ENCODE measurements around the gene NTN3.
"Not testable (repeated sequence)": the region's sequence is repeated elsewhere in the genome, so short reads cannot be mapped to it uniquely, and the experiment has no call there.

Gene NTN3

DNA sequence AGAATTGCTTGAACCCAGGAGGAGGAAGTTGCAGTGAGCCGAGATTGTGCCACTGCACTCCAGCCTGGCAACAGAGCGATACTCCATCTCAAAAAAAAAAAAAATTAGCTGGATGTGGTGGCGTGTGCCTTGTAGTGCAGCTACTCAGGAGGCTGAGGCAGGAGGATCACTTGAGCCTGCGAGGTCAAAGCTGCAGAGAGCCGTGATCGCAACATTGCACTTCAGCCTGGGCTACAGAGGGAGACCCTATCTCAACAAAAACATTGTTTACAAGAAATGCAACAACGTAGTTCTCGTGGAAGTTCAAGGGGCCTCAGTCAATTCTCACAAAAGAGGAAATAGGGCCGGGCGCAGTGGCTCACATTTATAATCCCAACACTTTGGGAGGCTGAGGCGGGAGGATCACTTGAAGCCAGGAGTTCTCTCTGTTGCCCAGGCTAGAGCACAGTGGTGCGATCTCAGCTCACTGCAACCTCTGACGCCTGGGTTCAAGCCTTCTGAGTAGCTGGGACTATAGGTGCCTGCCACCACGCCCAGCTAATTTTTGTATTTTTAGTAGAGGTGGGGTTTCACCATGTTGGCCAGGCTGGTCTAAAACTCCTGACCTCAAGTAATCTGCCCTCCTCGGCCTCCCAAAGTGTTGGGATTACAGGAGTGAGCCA lies 29.8 kb upstream of the NTN3 start:
- not testable (repeated sequence) for DNase-seq

DNA sequence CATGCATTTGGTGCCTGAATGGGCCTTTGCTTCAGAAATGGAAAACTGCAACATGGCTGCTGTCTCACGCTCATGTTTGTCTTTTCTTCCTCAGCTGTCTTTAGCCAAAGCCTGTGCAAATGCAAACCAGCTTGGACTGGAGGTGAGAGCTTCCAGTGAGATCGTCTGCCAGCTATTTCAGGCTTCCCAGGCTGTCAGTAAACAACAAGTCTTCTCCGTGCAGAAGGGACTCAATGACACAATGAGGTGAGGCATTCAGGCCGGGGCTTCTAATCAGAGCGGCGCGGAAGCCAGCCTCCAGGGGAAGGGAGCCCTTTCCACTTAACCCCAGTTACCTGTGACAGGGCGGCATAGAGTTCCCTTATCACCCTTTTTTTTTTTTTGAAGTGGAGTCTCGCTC lies 27.5 kb upstream of the NTN3 start:
- no peak for DNase-seq

DNA sequence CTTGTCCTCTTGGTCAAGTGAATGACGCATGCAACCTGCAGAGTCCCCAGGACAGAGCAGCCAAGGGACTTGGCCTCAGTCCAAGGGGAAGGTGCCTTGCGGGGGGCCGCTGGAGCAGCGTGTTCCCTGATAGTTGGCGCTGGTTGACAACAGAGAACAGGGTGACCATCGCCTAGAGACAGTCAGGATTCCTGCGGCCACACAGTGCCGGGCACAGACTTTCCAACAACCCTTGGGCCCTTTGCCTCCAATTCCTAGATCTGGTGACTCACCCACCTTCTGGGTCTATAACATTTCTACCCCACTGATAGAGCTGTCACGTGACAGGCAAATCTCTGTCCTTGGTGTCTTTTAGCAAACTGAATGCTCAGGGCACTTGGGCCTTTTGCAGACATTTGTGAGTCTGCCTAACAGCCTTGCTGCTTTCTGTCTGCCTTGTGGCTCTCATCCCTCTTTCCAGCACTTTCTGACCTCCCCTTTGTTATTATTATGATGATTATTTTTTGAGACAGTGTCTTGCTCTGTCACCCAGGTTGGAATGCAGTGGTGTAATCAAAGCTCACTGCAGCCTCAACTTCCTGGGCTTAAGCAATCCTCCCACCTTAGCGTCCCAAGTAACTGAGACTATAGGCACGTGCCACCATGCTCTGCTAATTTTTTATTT lies 23.0 kb upstream of the NTN3 start:
- no peak for DNase-seq

DNA sequence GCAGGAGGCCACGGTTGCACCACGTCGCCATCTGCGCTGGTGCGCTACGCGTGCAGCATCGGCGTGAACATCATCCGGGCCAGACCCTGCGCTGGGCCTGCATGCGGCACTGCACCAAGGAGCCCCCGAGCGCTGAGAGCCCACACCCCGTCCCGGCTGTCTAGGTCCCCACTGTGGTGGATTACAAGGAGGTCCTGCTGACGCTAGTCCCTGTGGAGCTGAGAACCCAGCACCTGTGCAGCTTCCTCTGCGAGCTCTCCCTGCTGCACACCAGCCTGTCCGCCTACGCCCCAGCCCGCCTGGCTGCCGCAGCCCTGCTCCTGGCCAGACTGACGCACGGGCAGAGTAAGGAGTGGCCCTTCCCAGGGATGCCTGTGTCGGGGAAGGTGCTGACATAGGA lies 22.0 kb upstream of the NTN3 start:
- no peak for DNase-seq

DNA sequence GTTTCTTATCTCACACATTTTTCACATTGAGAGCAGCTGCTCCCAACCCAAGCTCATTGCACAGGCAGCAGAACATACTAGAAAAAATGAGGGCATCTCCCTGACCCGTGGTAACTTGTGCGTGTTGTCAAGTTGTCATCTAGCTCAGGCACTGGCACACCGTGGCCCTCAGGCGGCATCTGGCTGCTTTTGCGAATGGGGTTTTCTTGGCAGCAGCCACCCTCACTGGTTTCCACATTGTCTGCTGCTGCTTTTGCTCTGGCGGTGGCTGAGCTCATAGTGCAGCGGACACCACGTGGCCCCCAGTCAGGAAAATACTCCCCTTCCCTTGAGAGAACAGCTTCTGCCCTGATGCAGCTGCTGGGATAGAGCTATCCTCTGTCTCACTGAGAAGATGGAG lies 20.6 kb upstream of the NTN3 start:
- no peak for DNase-seq

DNA sequence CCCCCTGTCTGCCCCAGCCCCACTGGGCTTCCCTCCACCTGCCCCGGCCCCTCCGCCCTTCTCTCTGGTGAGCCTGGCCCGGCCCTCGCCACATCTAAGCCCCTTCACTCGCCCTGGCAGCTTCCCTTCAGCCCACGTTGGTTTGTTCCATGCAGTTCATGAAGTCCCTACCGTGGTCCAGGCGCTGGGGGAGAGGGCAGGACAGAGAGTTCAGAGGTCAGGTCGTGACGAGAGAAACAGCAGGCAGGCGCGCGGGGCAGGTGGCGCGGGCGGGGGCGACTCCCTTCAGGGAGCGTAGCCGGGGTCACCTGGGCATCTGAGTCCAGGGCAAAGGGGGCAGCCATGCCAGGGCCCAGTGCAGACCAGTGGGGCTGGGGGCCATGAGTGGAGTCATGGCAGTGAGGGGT lies 20.1 kb upstream of the NTN3 start:
- DNase-seq = no peak

DNA sequence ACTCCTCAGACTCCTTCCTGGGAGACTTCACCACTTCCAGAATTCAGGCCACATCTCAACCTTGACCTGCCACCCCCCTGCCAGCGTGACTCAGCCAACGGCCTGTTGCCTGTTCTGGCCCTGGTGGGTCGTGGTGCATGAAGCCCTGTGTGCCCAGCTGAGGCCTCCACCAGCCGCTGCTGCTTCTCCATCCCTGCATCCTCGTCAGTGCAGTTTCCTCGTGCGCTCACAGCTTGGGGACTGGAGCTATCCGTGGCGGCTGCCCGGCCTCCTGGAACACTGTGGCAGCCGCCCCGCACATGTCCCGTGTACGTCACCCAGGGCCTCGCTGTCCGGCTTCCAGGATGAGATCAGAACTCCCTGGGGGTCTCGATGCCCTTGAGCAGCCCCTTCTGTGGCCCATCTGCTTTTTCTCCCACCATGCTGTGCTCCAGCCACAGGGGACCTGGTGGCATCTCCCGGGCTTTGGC lies 19.2 kb upstream of the NTN3 start:
- DNase-seq = no peak

DNA sequence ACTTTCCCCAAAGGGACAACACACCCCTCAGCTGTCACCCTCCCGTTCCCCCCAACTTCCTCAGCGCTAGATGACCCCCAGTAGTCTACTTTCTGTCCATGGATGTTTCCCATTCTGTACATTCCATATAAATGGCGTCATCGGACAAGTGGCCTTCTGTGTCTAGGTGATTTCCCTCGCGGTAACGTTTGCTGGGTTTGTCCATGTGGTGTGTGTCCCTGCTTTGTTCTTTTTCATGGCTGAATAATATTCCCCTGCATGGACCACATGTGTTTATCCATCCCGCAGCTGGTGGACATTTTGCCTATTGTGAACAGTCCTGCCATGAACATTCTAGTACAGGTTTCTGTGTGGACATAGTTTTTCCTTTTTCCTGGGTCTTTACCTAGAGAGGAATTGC lies 18.4 kb upstream of the NTN3 start:
- no peak for DNase-seq

DNA sequence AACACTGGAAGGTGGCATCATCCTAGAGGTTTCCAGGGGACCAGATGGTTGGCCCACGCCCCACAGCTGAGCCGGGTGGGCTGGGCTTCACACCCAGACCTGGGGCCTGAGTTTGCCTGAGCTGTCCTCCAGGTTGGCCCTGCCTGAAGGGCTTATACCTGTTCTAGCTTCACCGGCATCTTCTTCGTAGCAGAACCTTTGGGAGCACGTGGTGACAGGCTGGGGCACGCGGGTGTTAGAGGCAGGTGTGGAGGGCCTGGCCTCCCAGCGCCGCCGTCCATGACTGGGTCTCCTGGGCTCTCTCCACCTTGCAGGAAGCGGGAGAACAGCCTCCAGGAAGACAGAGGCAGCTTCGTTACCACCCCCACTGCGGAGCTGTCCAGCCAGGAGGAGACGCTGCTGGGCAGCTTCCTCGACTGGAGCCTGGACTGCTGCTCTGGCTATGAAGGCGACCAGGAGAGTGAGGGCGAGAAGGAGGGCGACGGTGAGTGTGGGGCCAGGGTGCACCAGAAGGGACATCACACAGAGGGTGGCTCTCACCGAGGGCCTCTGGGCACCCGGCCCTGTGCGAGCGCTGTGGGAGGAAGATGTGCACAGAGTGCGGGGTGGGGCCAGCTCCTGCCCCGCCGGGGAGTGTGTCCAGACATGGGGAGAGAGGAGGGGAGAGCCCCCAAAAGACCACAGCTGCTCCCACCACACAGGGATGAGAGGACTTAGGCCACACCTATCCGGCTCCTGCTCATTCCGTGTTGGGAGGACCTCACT lies 15.8 kb upstream of the NTN3 start:
- no peak for DNase-seq

DNA sequence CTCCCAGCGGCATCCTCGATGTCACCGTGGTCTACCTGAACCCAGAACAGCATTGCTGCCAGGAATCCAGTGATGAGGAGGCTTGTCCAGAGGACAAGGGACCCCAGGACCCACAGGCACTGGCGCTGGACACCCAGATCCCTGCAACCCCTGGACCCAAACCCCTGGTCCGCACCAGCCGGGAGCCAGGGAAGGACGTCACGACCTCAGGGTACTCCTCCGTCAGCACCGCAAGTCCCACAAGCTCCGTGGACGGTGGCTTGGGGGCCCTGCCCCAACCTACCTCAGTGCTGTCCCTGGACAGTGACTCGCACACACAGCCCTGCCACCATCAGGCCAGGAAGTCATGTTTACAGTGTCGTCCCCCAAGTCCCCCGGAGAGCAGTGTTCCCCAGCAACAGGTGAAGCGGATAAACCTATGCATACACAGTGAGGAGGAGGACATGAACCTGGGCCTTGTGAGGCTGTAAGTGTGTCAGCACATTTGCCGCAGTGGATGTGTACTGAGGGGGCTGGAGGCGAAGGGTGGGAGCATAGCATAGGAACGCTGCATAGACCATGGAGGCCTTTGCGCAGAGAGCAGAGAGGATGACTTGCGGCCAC lies 14.4 kb upstream of the NTN3 start:
- no peak for DNase-seq

DNA sequence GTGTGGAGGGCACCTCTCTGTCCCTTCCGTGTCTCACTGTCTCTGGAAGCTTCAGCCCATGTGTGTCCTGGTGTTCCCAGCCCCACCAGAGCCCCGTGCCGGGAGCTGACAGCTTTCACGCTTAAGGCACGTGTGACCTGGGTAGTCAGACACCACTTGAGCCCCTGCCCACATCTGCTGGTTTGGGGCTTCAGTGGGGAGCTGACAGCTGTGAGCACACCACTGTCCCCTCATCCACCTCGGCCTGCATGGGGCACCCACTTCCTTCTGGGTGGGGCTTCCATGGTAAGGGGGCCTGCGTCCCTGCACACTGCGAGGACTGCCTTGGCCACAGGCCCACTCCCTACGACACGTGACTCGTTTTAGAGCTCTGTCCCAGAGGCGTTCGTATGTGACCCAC lies 13.8 kb upstream of the NTN3 start:
- no peak for DNase-seq

DNA sequence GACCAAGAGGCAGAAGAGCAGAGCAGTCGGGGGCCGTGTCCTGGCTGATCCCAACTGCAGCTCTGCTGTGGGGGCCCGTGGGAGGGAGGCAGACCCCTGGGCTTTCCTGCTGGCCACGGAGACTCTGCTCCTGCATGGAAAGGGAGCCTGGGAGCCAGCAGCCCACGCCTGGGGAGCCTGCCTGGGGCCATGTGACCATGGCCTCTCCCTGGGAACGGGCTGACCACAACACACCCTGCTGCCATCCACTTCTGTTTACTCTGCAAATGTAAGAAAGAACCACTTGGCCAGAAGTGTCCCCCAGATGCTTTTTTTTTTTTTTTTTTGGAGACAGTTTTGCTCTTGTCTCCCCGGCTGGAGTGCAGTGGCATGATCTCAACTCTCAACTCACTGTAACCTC lies 13.2 kb upstream of the NTN3 start:
- DNase-seq = no peak

DNA sequence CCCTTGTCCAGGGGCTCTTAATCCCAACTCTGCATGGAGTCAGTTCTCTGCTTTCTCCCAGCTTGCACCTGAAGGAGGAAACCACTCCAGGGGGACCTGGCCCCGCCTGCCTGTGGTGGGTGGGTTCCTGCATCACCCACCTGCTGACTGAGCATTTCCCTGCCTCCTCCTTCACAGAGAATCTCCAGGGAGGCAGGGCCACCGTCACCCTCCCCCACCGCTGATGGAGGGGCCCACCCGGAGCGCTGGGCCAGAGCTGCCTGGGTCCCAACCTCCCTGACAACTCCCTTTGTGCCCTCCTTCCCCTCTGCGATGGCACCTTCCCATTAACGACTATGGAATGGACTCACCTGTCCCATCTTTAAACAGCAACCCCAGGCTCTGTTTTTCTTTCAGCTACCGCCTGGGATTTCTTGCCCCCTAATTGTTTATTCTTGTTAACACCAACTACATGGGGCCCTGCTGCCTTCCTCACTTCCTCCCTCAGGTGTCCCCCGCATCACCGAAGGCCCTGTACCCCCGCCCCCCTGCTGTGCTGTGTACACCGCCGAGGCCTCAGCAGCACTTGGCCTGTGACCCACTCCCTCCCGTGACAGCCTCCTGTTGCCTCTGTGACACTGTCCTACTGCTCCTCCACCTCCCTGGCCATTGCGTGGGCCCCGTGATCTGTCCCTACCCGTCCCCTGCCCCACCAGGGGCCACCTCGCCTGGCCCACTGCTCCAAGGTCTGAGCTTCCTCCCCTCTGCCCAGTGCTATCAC lies 12.0 kb upstream of the NTN3 start:
- DNase-seq = no peak

DNA sequence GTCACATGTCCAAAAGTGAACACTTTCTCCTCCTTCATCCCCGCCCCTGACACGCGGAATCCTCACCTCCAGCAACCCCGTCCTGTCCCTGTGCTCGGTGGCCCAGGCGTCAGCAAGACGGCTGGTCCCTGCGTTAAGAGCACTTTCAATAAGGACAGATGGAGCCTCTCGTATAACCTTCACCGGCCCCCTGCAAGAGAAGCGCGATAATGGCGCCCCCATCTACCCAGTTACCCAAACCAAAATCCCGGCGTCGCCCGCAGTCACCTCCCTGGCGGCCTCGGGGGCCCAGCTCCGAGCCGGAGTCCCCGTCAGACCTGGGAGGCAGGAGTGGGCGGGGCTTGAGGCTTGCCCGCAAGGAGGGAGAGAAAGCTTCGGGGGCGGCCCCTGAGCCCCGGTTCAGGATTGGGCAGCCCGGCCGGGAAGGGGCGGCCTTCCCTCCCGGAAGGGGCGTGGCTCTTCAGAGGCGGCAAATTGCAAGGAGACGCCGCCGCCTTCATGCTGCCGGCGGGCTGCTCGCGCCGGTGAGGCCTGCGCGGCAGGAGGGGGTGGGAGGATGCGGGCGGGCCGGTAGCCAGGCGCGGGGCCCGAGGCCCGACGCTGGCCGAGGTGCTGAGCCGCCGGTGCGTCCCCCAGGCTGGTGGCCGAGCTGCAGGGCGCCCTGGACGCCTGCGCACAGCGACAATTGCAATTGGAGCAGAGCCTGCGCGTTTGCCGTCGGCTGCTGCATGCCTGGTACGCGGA lies 11.3 kb upstream of the NTN3 start, which contains the start of gene TEDC2:
TSS of gene TEDC2 (plus strand) at position 463 of the 744 bp plus-strand sequence. CDS start at position 499, 36 bp downstream.
- peak; percentile 93 for DNase-seq

DNA sequence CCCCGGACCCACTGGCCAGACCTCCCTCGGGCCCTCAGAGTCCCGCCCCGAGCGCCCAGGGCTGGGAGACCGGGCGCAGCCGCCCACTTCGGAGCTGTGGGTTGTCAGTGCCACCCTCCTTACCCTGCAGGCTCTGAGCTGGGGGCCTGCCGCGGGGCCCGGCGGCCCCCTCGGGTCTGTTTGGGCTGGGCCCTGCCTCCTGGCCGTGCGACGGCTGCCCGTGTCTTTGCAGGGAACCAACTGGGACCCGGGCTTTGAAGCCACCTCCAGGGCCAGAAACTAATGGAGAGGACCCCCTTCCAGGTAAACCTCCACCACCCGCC lies 10.7 kb upstream of the NTN3 start:
- no peak for DNase-seq

DNA sequence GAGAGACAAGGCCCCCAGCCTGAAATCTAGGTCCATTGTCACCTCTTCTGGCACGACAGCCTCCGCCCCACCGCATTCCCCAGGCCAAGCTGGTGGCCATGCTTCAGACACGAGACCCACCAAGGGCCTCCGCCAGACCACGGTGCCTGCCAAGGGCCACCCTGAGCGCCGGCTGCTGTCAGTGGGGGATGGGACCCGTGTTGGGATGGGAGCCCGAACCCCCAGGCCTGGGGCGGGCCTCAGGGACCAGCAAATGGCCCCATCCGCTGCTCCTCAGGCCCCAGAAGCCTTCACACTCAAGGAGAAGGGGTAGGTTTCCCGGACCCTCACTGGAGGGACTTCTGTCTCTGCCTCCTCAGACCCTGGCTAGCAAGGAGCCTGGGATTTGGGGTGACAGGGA lies 10.2 kb upstream of the NTN3 start:
- DNase-seq = no peak

DNA sequence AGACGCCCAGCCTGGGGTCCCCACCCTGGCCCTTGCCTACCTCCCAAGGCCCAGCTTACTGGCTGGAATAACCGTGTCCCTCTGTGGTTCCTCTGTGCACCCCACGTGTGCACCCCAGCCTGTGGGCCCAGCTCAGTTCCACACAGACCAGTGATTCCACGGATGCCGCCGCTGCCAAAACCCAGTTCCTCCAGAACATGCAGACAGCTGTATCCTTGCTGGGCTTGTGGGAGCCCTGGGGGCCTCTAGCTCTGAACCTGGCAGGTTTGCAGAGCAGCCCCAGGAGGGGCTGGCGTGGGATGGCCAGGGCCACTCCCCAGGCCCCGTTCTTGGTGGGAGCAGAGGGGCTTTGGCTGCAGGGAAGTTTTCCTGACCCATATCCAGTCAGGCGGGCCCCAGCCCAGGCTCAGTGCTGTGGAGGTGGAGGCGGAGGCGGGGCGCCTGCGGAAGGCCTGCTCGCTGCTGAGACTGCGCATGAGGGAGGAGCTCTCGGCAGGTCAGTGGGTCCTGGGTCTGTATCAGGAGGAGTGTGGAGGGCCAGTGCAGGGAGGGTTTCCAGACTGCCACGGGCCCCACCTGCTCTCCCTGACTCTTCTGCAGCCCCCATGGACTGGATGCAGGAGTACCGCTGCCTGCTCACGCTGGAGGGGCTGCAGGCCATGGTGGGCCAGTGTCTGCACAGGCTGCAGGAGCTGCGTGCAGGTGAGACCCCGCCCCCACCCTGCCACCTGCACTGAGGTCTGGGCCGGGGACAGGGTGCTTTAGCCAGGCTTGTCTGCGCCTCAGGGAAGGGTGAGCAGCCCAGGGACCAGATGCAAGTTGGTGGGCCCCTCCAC lies 8.8 kb upstream of the NTN3 start:
- no peak for DNase-seq

DNA sequence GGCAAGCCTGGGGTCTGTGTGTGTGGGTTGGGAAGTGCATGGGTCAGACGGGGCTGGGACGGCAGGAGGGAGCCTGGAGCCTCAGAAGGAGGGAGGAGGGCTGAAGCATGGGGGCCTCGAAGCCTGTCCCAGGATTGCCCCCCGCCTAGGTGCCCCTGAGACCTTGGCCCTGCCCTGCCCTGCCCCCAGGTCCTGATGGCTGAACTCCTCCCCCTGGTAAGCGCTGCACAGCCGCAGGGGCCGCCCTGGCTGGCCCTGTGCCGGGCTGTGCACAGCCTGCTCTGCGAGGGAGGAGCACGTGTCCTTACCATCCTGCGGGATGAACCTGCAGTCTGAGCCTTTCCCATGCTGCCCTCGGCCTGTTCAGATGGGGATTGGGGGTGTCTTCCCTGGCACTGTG lies 6.8 kb upstream of the NTN3 start:
- no peak for DNase-seq

DNA sequence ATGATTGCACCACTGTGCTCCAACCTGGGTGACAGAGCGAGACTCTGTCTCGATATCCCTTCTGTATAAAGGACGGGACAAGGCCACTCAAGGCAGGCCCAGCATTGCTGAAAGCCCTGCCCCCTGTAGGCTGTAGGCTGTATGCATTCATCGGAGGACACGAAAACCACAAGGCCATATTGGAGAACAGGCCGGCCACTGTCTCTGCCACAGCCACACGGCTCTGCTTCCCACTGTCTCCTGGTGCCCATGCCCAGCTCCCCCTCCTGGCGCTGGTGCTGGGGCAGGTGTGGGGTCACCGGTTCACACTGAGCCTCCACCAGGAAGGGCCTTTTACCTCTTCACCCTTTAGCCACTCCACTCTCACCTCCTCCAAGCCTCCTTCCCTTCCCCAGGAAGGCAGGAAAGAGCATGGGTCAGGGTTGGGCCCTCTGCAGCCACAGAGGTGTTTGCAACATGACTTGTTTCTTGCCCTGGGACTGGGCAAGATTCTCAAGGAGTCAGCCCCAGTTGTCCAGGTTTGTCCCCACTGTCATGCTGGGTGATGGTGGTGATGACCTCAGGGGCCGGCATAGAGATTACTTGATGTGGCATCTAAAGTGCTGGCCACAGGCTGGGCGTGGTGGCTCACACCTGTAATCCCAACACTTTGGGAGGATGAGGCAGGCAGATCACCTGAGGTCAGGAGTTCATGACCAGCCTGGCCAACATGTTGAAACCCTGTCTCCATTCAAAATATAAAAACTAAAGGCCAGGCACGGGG lies 5.3 kb upstream of the NTN3 start:
- no peak for DNase-seq
